Suprapubic skin (tissue), 4 donors: ENCODE measurements around the gene WSCD1. TPM values are rescaled to one million over a fixed set of nuclear protein-coding genes. Genes with fewer than 3 reads are reported as not detected.

ENCODE experiments used
- DNase-seq, 2 donors: peaks; one replicate each; pipeline ENCODE4 v3.0.0-alpha.2; 2019; ENCODE audit warnings: low spot score in 2 of 2
- H3K27ac ChIP-seq: fragments of 200-600 bp; sonication (generic); one replicate; pipeline ENCODE4 v1.5.1; 2019
- H3K27me3 ChIP-seq: fragments of 200-600 bp; sonication (generic); one replicate; pipeline ENCODE4 v1.5.1; 2019
- H3K36me3 ChIP-seq: fragments of 200-600 bp; sonication (generic); one replicate; pipeline ENCODE4 v1.5.1; 2019
- H3K4me1 ChIP-seq: fragments of 200-600 bp; sonication (generic); one replicate; pipeline ENCODE4 v1.5.1; 2019
- H3K4me3 ChIP-seq: fragments of 200-600 bp; sonication (generic); one replicate; pipeline ENCODE4 v1.5.1; 2019; ENCODE audit warnings: mild to moderate bottlenecking
- H3K9me3 ChIP-seq: fragments of 200-600 bp; sonication (generic); one replicate; pipeline ENCODE4 v1.5.1; 2019
- CTCF ChIP-seq, 2 donors: fragments of 200-600 bp in 1 of 2; fragments of 450-650 bp in 1 of 2; sonication (generic) in 1 of 2; IDR thresholded peaks; one replicate each; pipeline ENCODE4 v1.5.1; 2016 to 2019; ENCODE audit warnings: antibody characterized with exemption in 2 of 2, mild to moderate bottlenecking in 1 of 2, moderate library complexity in 1 of 2
- EP300 ChIP-seq: sonication (generic); formaldehyde crosslinking; IDR thresholded peaks from one replicate; pipeline ENCODE4 v1.6.1; 2017; ENCODE audit warnings: antibody characterized with exemption
- POLR2A ChIP-seq, 2 donors: fragments of 450-650 bp; IDR thresholded peaks; one replicate each; pipeline ENCODE4 v1.6.1; 2017; ENCODE audit warnings: antibody characterized with exemption in 2 of 2, mild to moderate bottlenecking in 2 of 2, moderate library complexity in 2 of 2
- POLR2AphosphoS5 ChIP-seq, 3 donors: sonication (generic); formaldehyde crosslinking; IDR thresholded peaks; one replicate each; pipeline ENCODE4 v1.6.1; 2017; ENCODE audit warnings: antibody characterized with exemption in 3 of 3
- WGBS: methylation state at CpG from one replicate; pipeline ENCODE4 v1.1.5; 2018; 5-methylcytosine and 5-hydroxymethylcytosine counted together
- total RNA-seq, 4 donors: library from RNA; depleted of rRNA; stranded (reverse); fragments of >200 nt; gene quantifications; one replicate each; pipeline ENCODE4 v1.1.0, GENCODE V29; 2016

Gene WSCD1
- total RNA-seq, 4 donors from 2014 or later = 0.76 to 4.9 (median 1.6) TPM

GRCh38 chr17:6110088-6110487, 39.9 kb downstream of the WSCD1 start:
- no peak overlapping the region for H3K4me3 ChIP-seq
- no peaks in the 10 kb centered on the region for H3K9me3 ChIP-seq
- H3K27ac ChIP-seq = no peak overlapping the region
- no peaks in the 10 kb centered on the region for H3K36me3 ChIP-seq
- TF ChIP-seq POLR2A (IDR thresholded peaks at IDR 0.05) = no peak
- TF ChIP-seq CTCF (IDR thresholded peaks at IDR 0.05) = no peak
- TF ChIP-seq EP300 = no peak
- TF ChIP-seq POLR2AphosphoS5 (IDR thresholded peaks at IDR 0.05) = no peak
- 78% methylated on average over 4 of the region's 4 CpGs for WGBS
- no peak for DNase-seq
- H3K4me1 ChIP-seq = no peaks in the 10 kb centered on the region
- no peaks in the 10 kb centered on the region for H3K27me3 ChIP-seq

GRCh38 chr17:6110592-6110991, 40.4 kb downstream of the WSCD1 start:
- WGBS = 62% methylated on average over 3 of the region's 7 CpGs
- DNase-seq = no peak
- H3K4me1 ChIP-seq = no peaks in the 10 kb centered on the region
- no peaks in the 10 kb centered on the region for H3K36me3 ChIP-seq
- no peak overlapping the region for H3K27ac ChIP-seq
- H3K9me3 ChIP-seq = no peaks in the 10 kb centered on the region
- TF ChIP-seq POLR2AphosphoS5 (IDR thresholded peaks at IDR 0.05) (no peak), EP300 (no peak), CTCF (IDR thresholded peaks at IDR 0.05) (no peak), POLR2A (IDR thresholded peaks at IDR 0.05) (no peak)
- H3K4me3 ChIP-seq = no peak overlapping the region
- no peaks in the 10 kb centered on the region for H3K27me3 ChIP-seq

- Histone ChIP-seq H3K4me1 (no peaks in the 10 kb centered on the region), H3K9me3 (peaks cover 10% of the 10 kb centered on the region), H3K27me3 (no peaks in the 10 kb centered on the region), H3K36me3 (no peaks in the 10 kb centered on the region), H3K27ac (no peak overlapping the region), H3K4me3 (no peak overlapping the region)
- no peak for DNase-seq
- WGBS = 92% methylated on average over 19 of the region's 34 CpGs
- TF ChIP-seq POLR2AphosphoS5 (IDR thresholded peaks at IDR 0.05) (no peak), EP300 (no peak), CTCF (IDR thresholded peaks at IDR 0.05) (no peak), POLR2A (IDR thresholded peaks at IDR 0.05) (no peak)
Measured at GRCh38 chr17:6120351-6120750, 50.2 kb downstream of the WSCD1 start.

GRCh38 chr17:6124856-6125255, 54.7 kb downstream of the WSCD1 start:
- Histone ChIP-seq H3K4me1 (no peaks in the 10 kb centered on the region), H3K27me3 (no peaks in the 10 kb centered on the region), H3K27ac (no peak overlapping the region), H3K4me3 (no peak overlapping the region), H3K9me3 (peaks cover 10% of the 10 kb centered on the region), H3K36me3 (no peaks in the 10 kb centered on the region)
- no peak for DNase-seq
- TF ChIP-seq POLR2AphosphoS5 (IDR thresholded peaks at IDR 0.05) (no peak), EP300 (no peak)

GRCh38 chr17:6126768-6127167, 56.6 kb downstream of the WSCD1 start:
- 57% methylated on average over 1 of the region's 1 CpG for WGBS
- TF ChIP-seq POLR2A (IDR thresholded peaks at IDR 0.05) = no peak
- no peak for TF ChIP-seq POLR2AphosphoS5 (IDR thresholded peaks at IDR 0.05)
- no peak for TF ChIP-seq CTCF (IDR thresholded peaks at IDR 0.05)
- no peak for TF ChIP-seq EP300
- Histone ChIP-seq H3K36me3 (no peaks in the 10 kb centered on the region), H3K4me1 (no peaks in the 10 kb centered on the region), H3K9me3 (peaks cover 10% of the 10 kb centered on the region), H3K4me3 (no peak overlapping the region), H3K27ac (no peak overlapping the region), H3K27me3 (no peaks in the 10 kb centered on the region)
- DNase-seq = no peak

- H3K9me3 ChIP-seq = no peaks in the 10 kb centered on the region
- WGBS = 41% methylated on average over 2 of the region's 2 CpGs
- H3K27me3 ChIP-seq = peaks cover 17% of the 10 kb centered on the region
- H3K4me1 ChIP-seq = no peaks in the 10 kb centered on the region
- TF ChIP-seq POLR2A (IDR thresholded peaks at IDR 0.05) (no peak), POLR2AphosphoS5 (IDR thresholded peaks at IDR 0.05) (no peak), EP300 (no peak), CTCF (IDR thresholded peaks at IDR 0.05) (no peak)
- no peak overlapping the region for H3K27ac ChIP-seq
- no peak overlapping the region for H3K4me3 ChIP-seq
- H3K36me3 ChIP-seq = no peaks in the 10 kb centered on the region
- no peak for DNase-seq
Measured at GRCh38 chr17:6134721-6135120, 64.5 kb downstream of the WSCD1 start.
